Fibroblast of pulmonary artery (primary cell): ENCODE results near the gene CWC27.

Experiments used
- DNase-seq: peaks from one replicate; pipeline ENCODE4 v3.0.0-alpha.2; 2010; ENCODE audit warnings: low read depth
- H3K4me3 ChIP-seq: replicated peaks from 2 replicates; pipeline ENCODE4 v1.5.1; 2011; ENCODE audit warnings: low read depth, mild to moderate bottlenecking, control low read depth, low read length, moderate library complexity
- TF ChIP-seq, protein P1 (sequence below): IDR thresholded peaks from 2 replicates; pipeline ENCODE4 v1.5.1; 2011; ENCODE audit warnings: mild to moderate bottlenecking, control low read depth, low read length, inconsistent platforms; ENCODE audit errors: missing control alignments

Gene CWC27

GRCh38 chr5:65043843-65044359, 275.2 kb downstream of the CWC27 start:
- TF ChIP-seq, protein P1, sequence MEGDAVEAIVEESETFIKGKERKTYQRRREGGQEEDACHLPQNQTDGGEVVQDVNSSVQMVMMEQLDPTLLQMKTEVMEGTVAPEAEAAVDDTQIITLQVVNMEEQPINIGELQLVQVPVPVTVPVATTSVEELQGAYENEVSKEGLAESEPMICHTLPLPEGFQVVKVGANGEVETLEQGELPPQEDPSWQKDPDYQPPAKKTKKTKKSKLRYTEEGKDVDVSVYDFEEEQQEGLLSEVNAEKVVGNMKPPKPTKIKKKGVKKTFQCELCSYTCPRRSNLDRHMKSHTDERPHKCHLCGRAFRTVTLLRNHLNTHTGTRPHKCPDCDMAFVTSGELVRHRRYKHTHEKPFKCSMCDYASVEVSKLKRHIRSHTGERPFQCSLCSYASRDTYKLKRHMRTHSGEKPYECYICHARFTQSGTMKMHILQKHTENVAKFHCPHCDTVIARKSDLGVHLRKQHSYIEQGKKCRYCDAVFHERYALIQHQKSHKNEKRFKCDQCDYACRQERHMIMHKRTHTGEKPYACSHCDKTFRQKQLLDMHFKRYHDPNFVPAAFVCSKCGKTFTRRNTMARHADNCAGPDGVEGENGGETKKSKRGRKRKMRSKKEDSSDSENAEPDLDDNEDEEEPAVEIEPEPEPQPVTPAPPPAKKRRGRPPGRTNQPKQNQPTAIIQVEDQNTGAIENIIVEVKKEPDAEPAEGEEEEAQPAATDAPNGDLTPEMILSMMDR, result no peak

GRCh38 chr5:65047225-65047624, 278.5 kb downstream of the CWC27 start:
- TF ChIP-seq, protein P1, result no peak
- H3K4me3 ChIP-seq, result no peak overlapping the region
- DNase-seq, result no peak

More at GRCh38 chr5:65043843-65044359, 275.2 kb downstream of the CWC27 start:
- DNase-seq, result no peak
- H3K4me3 ChIP-seq, result no peak overlapping the region

- TF ChIP-seq, protein P1, result no peak
- H3K4me3 ChIP-seq, result no peak overlapping the region
- DNase-seq, result no peak
Measured at GRCh38 chr5:65047948-65048690, 279.4 kb downstream of the CWC27 start.

GRCh38 chr5:65050140-65050539, 281.4 kb downstream of the CWC27 start:
- no peak overlapping the region for H3K4me3 ChIP-seq
- TF ChIP-seq, protein P1, result no peak
- DNase-seq, result no peak

DNA sequence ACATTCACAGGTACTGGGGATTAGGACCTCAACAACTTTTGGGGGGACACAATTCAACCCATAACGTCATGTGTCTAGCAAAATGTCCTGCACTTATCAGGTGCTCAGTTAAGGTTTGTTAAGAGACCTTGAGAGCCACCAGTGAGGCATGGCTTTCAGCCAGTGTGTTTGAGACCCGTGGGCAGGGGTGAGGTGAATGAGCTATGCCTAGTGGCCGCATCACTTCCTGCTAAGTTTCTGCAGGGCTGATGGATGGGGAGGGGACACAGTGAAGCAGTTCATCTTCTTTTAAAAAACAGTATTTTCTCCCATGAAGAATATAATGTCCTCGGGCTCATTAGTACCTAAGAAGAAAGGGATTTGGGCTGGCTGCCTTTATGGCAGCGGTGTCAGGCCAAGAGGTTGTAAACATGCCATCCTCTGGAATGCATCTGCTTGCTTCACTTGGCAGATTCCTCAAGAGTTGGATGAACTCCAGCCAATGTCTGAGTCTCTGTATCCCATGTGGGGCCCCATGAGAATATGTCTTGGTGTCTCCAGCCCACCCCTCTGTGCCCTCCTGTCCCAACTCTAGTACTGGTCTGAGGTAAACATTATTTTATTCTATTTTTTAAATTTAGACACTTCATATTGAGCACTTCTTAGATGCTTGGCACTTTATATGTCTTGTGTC, 282.2 kb downstream of the CWC27 start:
- DNase-seq, result no peak
- TF ChIP-seq, protein P1, result no peak

DNA sequence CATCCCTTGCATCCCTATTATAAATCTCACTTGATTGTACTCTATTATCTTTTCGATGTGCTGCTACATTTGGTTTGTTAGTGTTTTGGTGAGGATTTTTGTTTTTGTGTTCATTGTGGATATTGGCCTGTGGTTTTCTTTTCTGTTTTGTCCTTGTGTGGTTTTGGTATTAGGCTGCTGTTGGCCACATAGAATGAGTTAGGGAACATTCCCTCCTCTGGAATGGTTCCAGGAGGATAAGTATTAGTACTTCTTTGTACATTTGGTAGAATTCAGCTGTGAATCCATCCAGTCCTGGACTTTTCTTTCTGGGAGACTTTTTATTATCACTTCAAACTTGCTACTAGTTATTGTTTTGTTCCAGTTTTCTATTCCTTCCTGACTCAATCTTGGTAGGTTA, 287.2 kb downstream of the CWC27 start:
- no peak overlapping the region for H3K4me3 ChIP-seq
- DNase-seq, result no peak
- TF ChIP-seq, protein P1, result no peak

More for the DNA sequence above, 282.2 kb downstream of the CWC27 start:
- no peak overlapping the region for H3K4me3 ChIP-seq
